Activated CD8-positive, alpha-beta T cell treated with anti-CD3 and anti-CD28 coated beads, Interleukin-2, amount 10 ng/mL, durations not matched to agents 7 days and 5 days (primary cell): ENCODE results near the gene HACD3. TPM values are rescaled to one million over a fixed set of nuclear protein-coding genes. Genes with fewer than 3 reads are reported as not detected.
A peak's percentile ranks its signal among the peaks of the same experiment; 100 is the strongest.

Experiments used
- ATAC-seq: fragments of 150-1000 bp; cut with Tn5 transposase; one replicate; pipeline ENCODE4 v1.10.0; 2021; ENCODE audit warnings: moderate library complexity
- CTCF ChIA-PET: fragments of 350-600 bp; sonication (Branson Sonifier 250); formaldehyde crosslinking; loops from one replicate; lab custom pipeline; 2021; ENCODE audit warnings: antibody characterized with exemption; lab: Charles Lee
- POLR2A ChIA-PET: fragments of 350-600 bp; sonication (Branson Sonifier 250); formaldehyde crosslinking; loops from one replicate; lab custom pipeline; 2021; ENCODE audit warnings: antibody characterized with exemption; lab: Charles Lee
- DNase-seq: peaks from one replicate; pipeline ENCODE4 v3.0.0-alpha.2; 2020
- H3K27ac Mint-ChIP-seq: one replicate; pipeline ENCODE4 v1.8.0; 2021; ENCODE audit warnings: mild to moderate bottlenecking, mixed read lengths
- H3K27me3 Mint-ChIP-seq: one replicate; pipeline ENCODE4 v1.8.0; 2021; ENCODE audit warnings: low read depth, mixed read lengths
- H3K36me3 Mint-ChIP-seq: one replicate; pipeline ENCODE4 v1.8.0; 2021; ENCODE audit warnings: low read depth, mixed read lengths
- H3K4me1 Mint-ChIP-seq: one replicate; pipeline ENCODE4 v1.8.0; 2021; ENCODE audit warnings: low read depth, mixed read lengths
- H3K4me3 Mint-ChIP-seq: one replicate; pipeline ENCODE4 v1.8.0; 2021; ENCODE audit warnings: mild to moderate bottlenecking, mixed read lengths
- H3K9me3 Mint-ChIP-seq: one replicate; pipeline ENCODE4 v1.8.0; 2022; ENCODE audit warnings: mixed read lengths; ENCODE audit not compliant: insufficient read depth
- total RNA-seq, 2 experiments: library from RNA; stranded (reverse); gene quantifications; one replicate each; pipeline ENCODE4 v1.2.3, GENCODE V29; 2021

The HACD3 gene
- total RNA-seq, 2 experiments from 2014 or later, result 34.8 to 36.5 TPM

- Mint-ChIP-seq H3K27ac (no peak overlapping the region), H3K36me3 (peaks cover 49% of the 10 kb centered on the region), H3K9me3 (no peaks in the 10 kb centered on the region), H3K4me3 (no peak overlapping the region), H3K4me1 (peaks cover 11% of the 10 kb centered on the region), H3K27me3 (no peaks in the 10 kb centered on the region)
- ChIA-PET CTCF (interaction anchor here (2.3 kb wide), 1 partner anchor 13 kb away, joined by 7 read pairs; no protein-coding TSS in a partner anchor), POLR2A (no interaction called here)
- DNase-seq, result no peak
- no peak for ATAC-seq
Measured at GRCh38 chr15:65577129-65577996, 47.1 kb downstream of the HACD3 start.

GRCh38 chr15:65578904-65579728 lies 48.9 kb downstream of the HACD3 start:
- Mint-ChIP-seq H3K4me1 (peaks cover 21% of the 10 kb centered on the region), H3K36me3 (peaks cover 64% of the 10 kb centered on the region), H3K9me3 (no peaks in the 10 kb centered on the region), H3K4me3 (no peak overlapping the region), H3K27me3 (no peaks in the 10 kb centered on the region), H3K27ac (peak overlapping the region; percentile 28)
- ChIA-PET CTCF (interaction anchor here (1.0 to 2.3 kb wide), 2 partner anchors 11 to 32 kb away, joined by 4 to 7 read pairs; partner anchors contain the start of gene INTS14), POLR2A (no interaction called here)
- ATAC-seq (no peak), DNase-seq (no peak)

- H3K9me3 Mint-ChIP-seq, result no peaks in the 10 kb centered on the region
- POLR2A ChIA-PET, result no interaction called here
- no peak overlapping the region for H3K4me3 Mint-ChIP-seq
- no peak for DNase-seq
- H3K4me1 Mint-ChIP-seq, result peaks cover 27% of the 10 kb centered on the region
- H3K27me3 Mint-ChIP-seq, result no peaks in the 10 kb centered on the region
- CTCF ChIA-PET, result no interaction called here
- peak overlapping the region; percentile 52 for H3K27ac Mint-ChIP-seq
- peaks cover 65% of the 10 kb centered on the region for H3K36me3 Mint-ChIP-seq
- no peak for ATAC-seq
Measured at GRCh38 chr15:65579762-65580161, 49.5 kb downstream of the HACD3 start.

GRCh38 chr15:65580287-65580686 lies 50.0 kb downstream of the HACD3 start:
- Mint-ChIP-seq H3K27ac (peak overlapping the region; percentile 52), H3K9me3 (no peaks in the 10 kb centered on the region), H3K4me3 (no peak overlapping the region), H3K4me1 (peaks cover 28% of the 10 kb centered on the region), H3K27me3 (no peaks in the 10 kb centered on the region), H3K36me3 (peaks cover 65% of the 10 kb centered on the region)
- ATAC-seq, result no peak
- DNase-seq, result no peak
- CTCF ChIA-PET, result interaction anchor here (0.8 kb wide), 1 partner anchor 11 kb away, joined by 3 read pairs; no protein-coding TSS in a partner anchor
- POLR2A ChIA-PET, result interaction anchor here (1.0 kb wide), 1 partner anchor 63 kb away, joined by 3 read pairs; the partner anchor contains the start of gene DPP8

- ChIA-PET CTCF (no interaction called here), POLR2A (no interaction called here)
- peak; percentile 82 for DNase-seq
- peak; percentile 89 for ATAC-seq
- peak overlapping the region; percentile 43 for H3K4me3 Mint-ChIP-seq
- peaks cover 68% of the 10 kb centered on the region for H3K36me3 Mint-ChIP-seq
- H3K27ac Mint-ChIP-seq, result peak overlapping the region; percentile 80
- H3K9me3 Mint-ChIP-seq, result no peaks in the 10 kb centered on the region
- no peaks in the 10 kb centered on the region for H3K27me3 Mint-ChIP-seq
- peaks cover 28% of the 10 kb centered on the region for H3K4me1 Mint-ChIP-seq
Measured at GRCh38 chr15:65583701-65584100, 53.4 kb downstream of the HACD3 start.

- no peak for ATAC-seq
- POLR2A ChIA-PET, result interaction anchor here (0.6 to 1.5 kb wide), 3 partner anchors 27 to 705 kb away, joined by 3 read pairs; partner anchors contain the start of genes INTS14 and RAB11A
- H3K4me1 Mint-ChIP-seq, result peaks cover 28% of the 10 kb centered on the region
- CTCF ChIA-PET, result interaction anchor here (0.8 to 1.5 kb wide), 2 partner anchors 11 to 28 kb away, joined by 3 to 6 read pairs; no protein-coding TSS in a partner anchor
- no peaks in the 10 kb centered on the region for H3K27me3 Mint-ChIP-seq
- DNase-seq, result no peak
- H3K27ac Mint-ChIP-seq, result peak overlapping the region; percentile 80
- no peaks in the 10 kb centered on the region for H3K9me3 Mint-ChIP-seq
- peak overlapping the region; percentile 43 for H3K4me3 Mint-ChIP-seq
- H3K36me3 Mint-ChIP-seq, result peaks cover 63% of the 10 kb centered on the region
Measured at GRCh38 chr15:65584241-65584640, 54.0 kb downstream of the HACD3 start.

GRCh38 chr15:65587094-65587493 lies 56.8 kb downstream of the HACD3 start:
- no peak for ATAC-seq
- H3K27ac Mint-ChIP-seq, result no peak overlapping the region
- no peak overlapping the region for H3K4me3 Mint-ChIP-seq
- H3K36me3 Mint-ChIP-seq, result peaks cover 57% of the 10 kb centered on the region
- POLR2A ChIA-PET, result interaction anchor here (0.7 kb wide), 2 partner anchors 16 to 648 kb away, joined by 5 read pairs; no protein-coding TSS in a partner anchor
- H3K9me3 Mint-ChIP-seq, result no peaks in the 10 kb centered on the region
- no peaks in the 10 kb centered on the region for H3K27me3 Mint-ChIP-seq
- DNase-seq, result no peak
- CTCF ChIA-PET, result no interaction called here
- peaks cover 20% of the 10 kb centered on the region for H3K4me1 Mint-ChIP-seq

- ATAC-seq (no peak), DNase-seq (peak; percentile 30)
- peaks cover 41% of the 10 kb centered on the region for H3K36me3 Mint-ChIP-seq
- H3K4me3 Mint-ChIP-seq, result no peak overlapping the region
- ChIA-PET CTCF (interaction anchor here (0.9 to 2.0 kb wide), 5 partner anchors 11 to 274 kb away, joined by 3 to 8 read pairs (median 6); partner anchors contain the start of gene RAB11A), POLR2A (no interaction called here)
- H3K27ac Mint-ChIP-seq, result no peak overlapping the region
- H3K4me1 Mint-ChIP-seq, result peaks cover 7% of the 10 kb centered on the region
- H3K9me3 Mint-ChIP-seq, result no peaks in the 10 kb centered on the region
- H3K27me3 Mint-ChIP-seq, result no peaks in the 10 kb centered on the region
Measured at GRCh38 chr15:65595960-65596359, 65.7 kb downstream of the HACD3 start.

GRCh38 chr15:65598468-65598867 lies 68.2 kb downstream of the HACD3 start:
- Mint-ChIP-seq H3K9me3 (no peaks in the 10 kb centered on the region), H3K36me3 (peaks cover 34% of the 10 kb centered on the region), H3K27me3 (no peaks in the 10 kb centered on the region), H3K4me1 (peaks cover 7% of the 10 kb centered on the region), H3K27ac (peak overlapping the region; percentile 8), H3K4me3 (no peak overlapping the region)
- ChIA-PET CTCF (no interaction called here), POLR2A (interaction anchor here (0.8 kb wide), 1 partner anchor 12 kb away, joined by 4 read pairs; the partner anchor contains the start of gene INTS14)
- ATAC-seq (no peak), DNase-seq (no peak)

- Mint-ChIP-seq H3K4me1 (peaks cover 7% of the 10 kb centered on the region), H3K9me3 (no peaks in the 10 kb centered on the region), H3K4me3 (no peak overlapping the region), H3K36me3 (peaks cover 34% of the 10 kb centered on the region), H3K27me3 (no peaks in the 10 kb centered on the region), H3K27ac (no peak overlapping the region)
- ATAC-seq, result no peak
- POLR2A ChIA-PET, result no interaction called here
- DNase-seq, result no peak
- CTCF ChIA-PET, result no interaction called here
Measured at GRCh38 chr15:65599677-65600076, 69.4 kb downstream of the HACD3 start.

- POLR2A ChIA-PET, result no interaction called here
- Mint-ChIP-seq H3K27me3 (no peaks in the 10 kb centered on the region), H3K4me3 (no peak overlapping the region), H3K27ac (no peak overlapping the region), H3K9me3 (no peaks in the 10 kb centered on the region), H3K36me3 (peaks cover 23% of the 10 kb centered on the region), H3K4me1 (peaks cover 10% of the 10 kb centered on the region)
- no peak for ATAC-seq
- no peak for DNase-seq
- CTCF ChIA-PET, result interaction anchor here (1.0 to 1.4 kb wide), 2 partner anchors 26 to 97 kb away, joined by 3 read pairs; no protein-coding TSS in a partner anchor
Measured at GRCh38 chr15:65603134-65603533, 72.9 kb downstream of the HACD3 start.
